Uterus (tissue), 4 donors: ENCODE data around the gene SON. TPM values are rescaled to one million over a fixed set of nuclear protein-coding genes. Genes with fewer than 3 reads are reported as not detected.

Experiments used
- DNase-seq, 2 donors: peaks; one replicate each; pipeline ENCODE4 v3.0.0-alpha.2; 2019 to 2020
- H3K27ac ChIP-seq, 2 donors: fragments of 200-600 bp; sonication (generic); 1 replicate in 1 of 2; 2 replicates in 1 of 2; pipeline ENCODE4 v1.5.1; 2016 to 2018
- H3K27me3 ChIP-seq, 2 donors: fragments of 200-600 bp; sonication (generic); one replicate each; pipeline ENCODE4 v1.5.1; 2018 to 2019; ENCODE audit warnings: control low read depth in 1 of 2
- H3K36me3 ChIP-seq, 2 donors: fragments of 200-600 bp; sonication (generic); one replicate each; pipeline ENCODE4 v1.5.1; 2019; ENCODE audit warnings: control low read depth in 1 of 2
- H3K4me1 ChIP-seq, 2 donors: fragments of 200-600 bp; sonication (generic); one replicate each; pipeline ENCODE4 v1.5.1; 2018 to 2019; ENCODE audit warnings: control low read depth in 1 of 2
- H3K4me3 ChIP-seq, 2 donors: fragments of 200-600 bp; sonication (generic); 1 replicate in 1 of 2; 2 replicates in 1 of 2; pipeline ENCODE4 v1.5.1; 2018 to 2019; ENCODE audit warnings: mild to moderate bottlenecking in 1 of 2
- H3K9me3 ChIP-seq, 2 donors: fragments of 200-600 bp; sonication (generic); one replicate each; pipeline ENCODE4 v1.5.1; 2019; ENCODE audit warnings: control low read depth in 1 of 2
- CTCF ChIP-seq, 4 experiments: fragments of 200-600 bp in 2 of 4; fragments of 450-650 bp in 2 of 4; sonication (generic) in 2 of 4; IDR thresholded peaks; one replicate each; pipeline ENCODE4 v1.5.1; 2016 to 2019; ENCODE audit warnings: antibody characterized with exemption in 4 of 4, mild to moderate bottlenecking in 2 of 4, moderate library complexity in 1 of 4
- POLR2A ChIP-seq, 2 donors: fragments of 450-650 bp; IDR thresholded peaks; one replicate each; pipeline ENCODE4 v1.6.1; 2016; ENCODE audit warnings: antibody characterized with exemption in 2 of 2, mild to moderate bottlenecking in 1 of 2, moderate library complexity in 1 of 2
- intact Hi-C: fragments of 100-400 bp; cut with DNase I; formaldehyde crosslinking; loops from one replicate; pipeline ENCODE4 v1.15.1; 2023; ENCODE audit warnings: low total_unique reads
- total RNA-seq, 4 donors: library from RNA; depleted of rRNA in 3 of 4; stranded (reverse); fragments of >200 nt in 3 of 4; gene quantifications; one replicate each; pipeline versions ENCODE4 v1.1.0 to v1.2.4, GENCODE V29; 2014 to 2023
- donor health status: DM: yes; HTN: yes; CAD: no.

SON gene
- total RNA-seq, 4 donors from 2014 or later = 249 to 420 (median 304) TPM

- Histone ChIP-seq H3K4me1 (peaks cover 0 to 7% of the 10 kb centered on the region in 2 donors), H3K4me3 (no peak overlapping the region), H3K9me3 (no peaks in the 10 kb centered on the region), H3K27ac (no peak overlapping the region), H3K36me3 (no peaks in the 10 kb centered on the region), H3K27me3 (no peaks in the 10 kb centered on the region)
- intact Hi-C loops = no loop called here
- TF ChIP-seq CTCF (IDR thresholded peaks at IDR 0.05) (no peak), POLR2A (IDR thresholded peaks at IDR 0.05) (no peak)
- DNase-seq = no peak
Measured at GRCh38 chr21:33554982-33555344, 12.1 kb downstream of the SON start.

- H3K36me3 ChIP-seq = no peaks in the 10 kb centered on the region
- H3K27me3 ChIP-seq = no peaks in the 10 kb centered on the region
- intact Hi-C loops = no loop called here
Measured at GRCh38 chr21:33557447-33557846, 14.6 kb downstream of the SON start.

GRCh38 chr21:33558777-33559421, 16.1 kb downstream of the SON start:
- TF ChIP-seq CTCF (IDR thresholded peaks at IDR 0.05) (no peak), POLR2A (IDR thresholded peaks at IDR 0.05) (no peak)
- Histone ChIP-seq H3K4me3 (no peak overlapping the region), H3K36me3 (no peaks in the 10 kb centered on the region), H3K27me3 (no peaks in the 10 kb centered on the region), H3K4me1 (peaks cover 0 to 7% of the 10 kb centered on the region in 2 donors), H3K9me3 (no peaks in the 10 kb centered on the region), H3K27ac (no peak overlapping the region)
- DNase-seq = no peak
- intact Hi-C loops = no loop called here

More at GRCh38 chr21:33557447-33557846, 14.6 kb downstream of the SON start:
- H3K4me1 ChIP-seq = peaks cover 0 to 7% of the 10 kb centered on the region in 2 donors
- DNase-seq = no peak
- TF ChIP-seq CTCF (IDR thresholded peaks at IDR 0.05) = no peak
- TF ChIP-seq POLR2A (IDR thresholded peaks at IDR 0.05) = no peak
- H3K27ac ChIP-seq = no peak overlapping the region
- H3K4me3 ChIP-seq = no peak overlapping the region
- H3K9me3 ChIP-seq = no peaks in the 10 kb centered on the region

- H3K36me3 ChIP-seq = no peaks in the 10 kb centered on the region
Measured at GRCh38 chr21:33559813-33560212, 17.0 kb downstream of the SON start.

More at GRCh38 chr21:33559813-33560212, 17.0 kb downstream of the SON start:
- Histone ChIP-seq H3K27me3 (no peaks in the 10 kb centered on the region), H3K27ac (no peak overlapping the region), H3K4me1 (peaks cover 0 to 7% of the 10 kb centered on the region in 2 donors), H3K9me3 (no peaks in the 10 kb centered on the region), H3K4me3 (no peak overlapping the region)
- DNase-seq = no peak
- intact Hi-C loops = no loop called here
- TF ChIP-seq POLR2A (IDR thresholded peaks at IDR 0.05) (no peak), CTCF (IDR thresholded peaks at IDR 0.05) (no peak)
